ENCODE data around the gene LMOD2. TPM values are rescaled to one million over a fixed set of nuclear protein-coding genes. Genes with fewer than 3 reads are reported as not detected.

LMOD2 gene
- total RNA-seq, 1 donor from 2014 or later: not detected

DNA sequence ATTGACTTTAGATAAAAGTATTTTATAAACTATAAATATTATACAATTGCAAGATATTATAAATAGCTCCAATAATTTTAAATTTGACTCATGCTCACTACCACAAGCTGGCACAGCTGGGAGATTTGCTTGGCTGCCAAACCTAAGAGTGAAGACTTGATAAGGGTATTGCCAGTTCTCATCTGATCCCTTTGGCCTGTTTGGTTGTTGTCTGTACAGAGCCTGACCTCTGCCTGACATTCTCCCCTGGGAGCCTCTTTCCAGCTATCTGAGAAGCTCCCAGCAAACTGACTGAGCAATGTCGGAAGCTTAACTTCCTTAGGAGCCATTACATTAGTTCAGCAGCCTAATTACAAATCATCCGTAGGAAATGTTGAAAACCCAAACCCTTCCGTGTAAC lies 10.2 kb upstream of the LMOD2 start:
- Mint-ChIP-seq H3K36me3 (ENCODE audit: unreplicated experiment) (no peaks in the 10 kb centered on the region), H3K9me3 (ENCODE audit: unreplicated experiment) (no peaks in the 10 kb centered on the region), H3K27me3 (ENCODE audit: unreplicated experiment) (no peaks in the 10 kb centered on the region), H3K4me3 (ENCODE audit: unreplicated experiment) (no peak overlapping the region), H3K27ac (ENCODE audit: unreplicated experiment) (no peak overlapping the region), H3K4me1 (ENCODE audit: low read depth, unreplicated experiment) (peaks cover 13% of the 10 kb centered on the region)
- TF ChIP-seq, protein P1, sequence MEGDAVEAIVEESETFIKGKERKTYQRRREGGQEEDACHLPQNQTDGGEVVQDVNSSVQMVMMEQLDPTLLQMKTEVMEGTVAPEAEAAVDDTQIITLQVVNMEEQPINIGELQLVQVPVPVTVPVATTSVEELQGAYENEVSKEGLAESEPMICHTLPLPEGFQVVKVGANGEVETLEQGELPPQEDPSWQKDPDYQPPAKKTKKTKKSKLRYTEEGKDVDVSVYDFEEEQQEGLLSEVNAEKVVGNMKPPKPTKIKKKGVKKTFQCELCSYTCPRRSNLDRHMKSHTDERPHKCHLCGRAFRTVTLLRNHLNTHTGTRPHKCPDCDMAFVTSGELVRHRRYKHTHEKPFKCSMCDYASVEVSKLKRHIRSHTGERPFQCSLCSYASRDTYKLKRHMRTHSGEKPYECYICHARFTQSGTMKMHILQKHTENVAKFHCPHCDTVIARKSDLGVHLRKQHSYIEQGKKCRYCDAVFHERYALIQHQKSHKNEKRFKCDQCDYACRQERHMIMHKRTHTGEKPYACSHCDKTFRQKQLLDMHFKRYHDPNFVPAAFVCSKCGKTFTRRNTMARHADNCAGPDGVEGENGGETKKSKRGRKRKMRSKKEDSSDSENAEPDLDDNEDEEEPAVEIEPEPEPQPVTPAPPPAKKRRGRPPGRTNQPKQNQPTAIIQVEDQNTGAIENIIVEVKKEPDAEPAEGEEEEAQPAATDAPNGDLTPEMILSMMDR (IDR thresholded peaks at IDR 0.05; ENCODE audit: partially characterized antibody, unreplicated experiment): no peak
- no peak for DNase-seq

DNA sequence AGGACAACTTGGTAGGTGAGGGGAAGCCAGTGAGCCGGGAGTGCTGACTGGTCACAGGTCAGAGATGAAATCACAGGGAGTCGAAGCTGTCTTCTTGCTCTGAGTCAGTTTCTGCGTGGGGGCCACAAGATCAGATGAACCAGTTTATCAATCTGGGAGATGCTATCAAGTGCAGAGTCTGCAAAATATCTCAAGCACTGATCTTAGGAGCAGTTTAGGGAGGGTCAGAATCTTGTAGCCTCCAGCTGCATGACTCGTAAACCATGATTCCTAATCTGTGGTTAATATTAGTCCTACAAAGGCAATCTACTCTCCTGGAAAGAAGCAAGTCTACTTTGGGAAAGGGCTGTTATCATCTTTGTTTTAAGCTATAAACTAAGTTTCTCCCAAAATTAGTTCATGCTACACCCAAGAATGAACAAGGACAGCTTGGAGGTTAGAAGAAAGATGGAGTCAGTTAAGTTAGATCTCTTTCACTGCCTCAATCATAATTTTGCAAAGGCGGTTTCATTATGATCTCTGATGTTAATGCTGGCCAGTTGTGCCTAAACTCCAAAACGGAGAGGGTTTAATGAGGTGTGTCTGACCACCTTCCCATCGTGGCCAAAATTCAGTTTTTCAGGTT lies 8.4 kb upstream of the LMOD2 start:
- Mint-ChIP-seq H3K27me3 (ENCODE audit: unreplicated experiment) (no peaks in the 10 kb centered on the region), H3K4me3 (ENCODE audit: unreplicated experiment) (no peak overlapping the region), H3K36me3 (ENCODE audit: unreplicated experiment) (no peaks in the 10 kb centered on the region), H3K4me1 (ENCODE audit: low read depth, unreplicated experiment) (peaks cover 15% of the 10 kb centered on the region), H3K27ac (ENCODE audit: unreplicated experiment) (no peak overlapping the region), H3K9me3 (ENCODE audit: unreplicated experiment) (no peaks in the 10 kb centered on the region)
- DNase-seq: no peak
- TF ChIP-seq, protein P1 (IDR thresholded peaks at IDR 0.05; ENCODE audit: partially characterized antibody, unreplicated experiment): no peak

DNA sequence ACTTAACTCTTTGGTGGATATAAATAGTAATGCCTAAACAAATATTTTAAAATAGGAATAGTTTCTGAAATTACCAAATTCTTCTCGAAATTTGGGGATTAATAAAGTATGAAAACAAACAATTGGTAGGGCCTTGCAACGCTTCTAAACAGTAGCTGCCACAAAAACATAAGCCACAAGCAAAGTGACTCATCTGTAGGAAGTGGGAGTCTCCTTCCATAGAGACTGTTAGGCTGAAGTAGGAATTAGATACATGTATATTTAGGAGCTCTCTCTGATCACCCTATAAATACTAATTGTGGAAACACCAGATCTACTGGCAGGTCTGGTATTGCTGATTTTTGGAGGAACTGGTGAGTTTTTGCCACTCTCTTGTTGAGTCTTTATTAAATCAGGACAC lies 5.7 kb upstream of the LMOD2 start:
- H3K27me3 Mint-ChIP-seq (ENCODE audit: unreplicated experiment): no peaks in the 10 kb centered on the region
- DNase-seq: no peak
- H3K4me1 Mint-ChIP-seq (ENCODE audit: low read depth, unreplicated experiment): peaks cover 8% of the 10 kb centered on the region
- no peak overlapping the region for H3K27ac Mint-ChIP-seq (ENCODE audit: unreplicated experiment)
- TF ChIP-seq, protein P1 (IDR thresholded peaks at IDR 0.05; ENCODE audit: partially characterized antibody, unreplicated experiment): no peak
- no peaks in the 10 kb centered on the region for H3K9me3 Mint-ChIP-seq (ENCODE audit: unreplicated experiment)
- H3K4me3 Mint-ChIP-seq (ENCODE audit: unreplicated experiment): no peak overlapping the region
- H3K36me3 Mint-ChIP-seq (ENCODE audit: unreplicated experiment): no peaks in the 10 kb centered on the region

DNA sequence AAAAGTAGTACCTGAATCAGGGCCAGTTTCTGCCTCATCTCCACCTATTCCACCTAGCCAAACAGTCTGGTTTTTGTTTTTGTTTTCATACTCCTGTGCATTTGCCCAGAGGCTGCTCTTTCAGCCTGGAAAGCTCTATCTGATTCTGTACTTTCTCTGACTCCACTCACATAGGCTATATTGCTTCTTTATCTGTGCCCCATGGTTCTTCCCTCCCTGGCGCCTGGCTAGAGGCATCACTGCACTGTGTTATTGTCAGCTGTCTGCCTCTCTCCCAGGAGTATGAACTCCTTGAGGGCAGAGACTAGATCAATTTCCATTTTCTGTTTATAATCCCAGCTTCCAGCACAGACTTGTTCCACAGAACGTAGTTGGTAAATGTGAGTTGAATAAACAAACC lies 5.1 kb upstream of the LMOD2 start:
- no peak overlapping the region for H3K27ac Mint-ChIP-seq (ENCODE audit: unreplicated experiment)
- TF ChIP-seq, protein P1 (IDR thresholded peaks at IDR 0.05; ENCODE audit: partially characterized antibody, unreplicated experiment): no peak
- peaks cover under 1% of the 10 kb centered on the region for H3K27me3 Mint-ChIP-seq (ENCODE audit: unreplicated experiment)
- H3K4me1 Mint-ChIP-seq (ENCODE audit: low read depth, unreplicated experiment): peaks cover 6% of the 10 kb centered on the region
- DNase-seq: no peak
- H3K36me3 Mint-ChIP-seq (ENCODE audit: unreplicated experiment): no peaks in the 10 kb centered on the region
- H3K9me3 Mint-ChIP-seq (ENCODE audit: unreplicated experiment): no peaks in the 10 kb centered on the region
- no peak overlapping the region for H3K4me3 Mint-ChIP-seq (ENCODE audit: unreplicated experiment)

DNA sequence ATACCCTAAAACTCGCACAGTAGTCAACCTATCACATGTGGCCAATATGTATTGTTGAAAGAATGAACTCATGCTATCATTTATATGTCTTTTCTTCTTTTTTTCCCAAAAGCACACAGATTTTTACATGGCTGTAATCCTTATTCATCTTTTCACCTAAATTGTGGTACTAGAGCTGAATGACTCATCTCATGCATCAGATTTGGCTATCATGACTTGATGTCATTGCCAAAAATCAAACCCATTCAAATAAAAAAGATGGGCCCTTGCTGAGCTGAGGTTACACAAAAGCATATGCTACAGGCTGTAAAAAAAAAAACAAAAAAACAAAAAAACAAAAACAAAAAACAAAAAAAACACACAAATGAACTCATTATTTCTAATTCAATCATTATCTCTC lies 3.3 kb upstream of the LMOD2 start:
- Mint-ChIP-seq H3K27me3 (ENCODE audit: unreplicated experiment) (peaks cover 3% of the 10 kb centered on the region), H3K36me3 (ENCODE audit: unreplicated experiment) (no peaks in the 10 kb centered on the region), H3K4me3 (ENCODE audit: unreplicated experiment) (no peak overlapping the region), H3K9me3 (ENCODE audit: unreplicated experiment) (no peaks in the 10 kb centered on the region), H3K4me1 (ENCODE audit: low read depth, unreplicated experiment) (peaks cover 3% of the 10 kb centered on the region), H3K27ac (ENCODE audit: unreplicated experiment) (no peak overlapping the region)
- TF ChIP-seq, protein P1 (IDR thresholded peaks at IDR 0.05; ENCODE audit: partially characterized antibody, unreplicated experiment): no peak
- DNase-seq: no peak

Data from glutamatergic neuron (in vitro differentiated cells).